ENCODE data around the gene MRPL11.

GRCh38 chr11:66457826-66458225 lies 19.2 kb upstream of the MRPL11 start:
- no peak for TF ChIP-seq CTCF (IDR thresholded peaks at IDR 0.05; ENCODE audit: low read length)
- no peak for TF ChIP-seq EZH2phosphoT487 (IDR thresholded peaks at IDR 0.05; ENCODE audit: low read length)
